Coronary artery (tissue), 2 donors: ENCODE data around the gene CRYGS.

Experiments used
- DNase-seq: peaks from one replicate; pipeline ENCODE4 v3.0.0-alpha.2; 2017; ENCODE audit warnings: low spot score
- H3K27ac ChIP-seq, 2 donors: fragments of 200-600 bp; sonication (generic); one replicate each; pipeline ENCODE4 v1.5.1; 2016 to 2019
- H3K4me3 ChIP-seq: fragments of 200-600 bp; sonication (generic); 2 replicates; pipeline ENCODE4 v1.5.1; 2016; ENCODE audit warnings: mild to moderate bottlenecking, moderate library complexity
- TF ChIP-seq, protein P1 (sequence below): fragments of 200-600 bp; sonication (generic); IDR thresholded peaks from one replicate; pipeline ENCODE4 v1.5.1; 2019; ENCODE audit warnings: antibody characterized with exemption

CRYGS gene

DNA sequence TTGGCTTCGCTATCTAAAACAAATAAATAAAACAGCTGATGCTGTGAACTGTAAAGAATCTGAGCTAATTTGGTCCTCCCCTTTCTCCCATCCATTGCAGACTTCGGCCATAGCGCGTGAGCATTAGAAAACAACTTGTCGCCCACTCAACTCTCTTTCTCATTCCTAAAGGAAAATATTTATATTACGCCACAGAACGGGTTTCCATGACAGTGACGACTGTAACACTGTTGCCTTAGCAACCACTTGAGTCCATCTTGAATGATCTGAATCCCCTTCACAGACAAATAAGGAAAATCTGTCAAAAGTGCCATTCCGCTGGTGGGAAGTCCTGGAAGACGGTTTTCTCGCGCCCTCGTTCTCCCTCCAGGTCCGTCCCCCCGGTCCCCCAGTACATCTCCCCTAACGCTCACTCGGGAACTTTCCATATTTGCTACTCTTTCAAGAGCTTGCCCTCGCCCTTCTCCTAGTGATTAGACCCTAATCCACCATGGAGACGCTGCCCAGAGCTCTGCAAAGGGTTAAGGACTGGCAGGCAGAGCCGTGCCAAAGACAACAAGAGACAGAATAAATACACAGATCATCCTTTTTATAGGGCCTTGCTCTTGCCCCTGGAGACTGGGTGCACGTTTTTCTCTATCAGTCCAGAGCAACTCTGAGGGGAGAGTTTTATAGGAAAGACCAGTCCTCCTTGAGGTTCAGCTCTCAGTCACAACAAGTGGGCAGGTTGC lies 50.5 kb downstream of the CRYGS start:
- no peak for DNase-seq
- Histone ChIP-seq H3K4me3 (peak overlapping the region; percentile 38), H3K27ac (peak overlapping the region; percentile 78 to 88)
- TF ChIP-seq, protein P1, sequence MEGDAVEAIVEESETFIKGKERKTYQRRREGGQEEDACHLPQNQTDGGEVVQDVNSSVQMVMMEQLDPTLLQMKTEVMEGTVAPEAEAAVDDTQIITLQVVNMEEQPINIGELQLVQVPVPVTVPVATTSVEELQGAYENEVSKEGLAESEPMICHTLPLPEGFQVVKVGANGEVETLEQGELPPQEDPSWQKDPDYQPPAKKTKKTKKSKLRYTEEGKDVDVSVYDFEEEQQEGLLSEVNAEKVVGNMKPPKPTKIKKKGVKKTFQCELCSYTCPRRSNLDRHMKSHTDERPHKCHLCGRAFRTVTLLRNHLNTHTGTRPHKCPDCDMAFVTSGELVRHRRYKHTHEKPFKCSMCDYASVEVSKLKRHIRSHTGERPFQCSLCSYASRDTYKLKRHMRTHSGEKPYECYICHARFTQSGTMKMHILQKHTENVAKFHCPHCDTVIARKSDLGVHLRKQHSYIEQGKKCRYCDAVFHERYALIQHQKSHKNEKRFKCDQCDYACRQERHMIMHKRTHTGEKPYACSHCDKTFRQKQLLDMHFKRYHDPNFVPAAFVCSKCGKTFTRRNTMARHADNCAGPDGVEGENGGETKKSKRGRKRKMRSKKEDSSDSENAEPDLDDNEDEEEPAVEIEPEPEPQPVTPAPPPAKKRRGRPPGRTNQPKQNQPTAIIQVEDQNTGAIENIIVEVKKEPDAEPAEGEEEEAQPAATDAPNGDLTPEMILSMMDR, result no peak

DNA sequence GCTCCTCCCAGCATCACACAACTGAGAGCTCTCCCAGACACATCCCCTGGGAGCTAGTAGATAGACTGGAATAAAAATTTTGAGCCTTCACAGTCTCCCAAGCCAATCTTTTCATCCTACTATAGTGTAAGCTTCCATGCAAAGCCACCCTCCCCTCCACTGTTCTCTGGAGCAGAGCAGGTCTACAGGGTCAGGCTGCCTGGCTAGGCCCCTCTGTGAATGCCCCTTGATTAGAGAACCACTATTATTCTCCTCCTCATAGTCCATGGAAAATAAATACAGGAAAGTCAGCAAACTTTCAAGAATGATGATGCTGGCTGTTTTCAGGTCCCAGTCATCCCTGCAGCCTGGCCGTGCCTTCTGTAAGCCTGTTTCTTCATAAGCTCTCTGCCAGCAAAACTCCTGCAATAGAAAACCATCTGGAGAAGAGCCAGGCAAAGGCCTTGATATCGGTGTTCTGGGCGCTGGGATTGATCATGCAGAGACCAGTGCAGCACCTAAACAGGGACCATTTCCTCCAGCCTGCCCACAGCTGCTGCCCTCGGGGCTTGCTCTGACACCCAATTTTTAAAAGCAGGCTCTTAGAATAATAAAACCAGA lies 51.7 kb downstream of the CRYGS start:
- Histone ChIP-seq H3K27ac (peak overlapping the region; percentile 78 to 88), H3K4me3 (no peak overlapping the region)
- peak; percentile 75 for DNase-seq
- TF ChIP-seq, protein P1, result no peak

DNA sequence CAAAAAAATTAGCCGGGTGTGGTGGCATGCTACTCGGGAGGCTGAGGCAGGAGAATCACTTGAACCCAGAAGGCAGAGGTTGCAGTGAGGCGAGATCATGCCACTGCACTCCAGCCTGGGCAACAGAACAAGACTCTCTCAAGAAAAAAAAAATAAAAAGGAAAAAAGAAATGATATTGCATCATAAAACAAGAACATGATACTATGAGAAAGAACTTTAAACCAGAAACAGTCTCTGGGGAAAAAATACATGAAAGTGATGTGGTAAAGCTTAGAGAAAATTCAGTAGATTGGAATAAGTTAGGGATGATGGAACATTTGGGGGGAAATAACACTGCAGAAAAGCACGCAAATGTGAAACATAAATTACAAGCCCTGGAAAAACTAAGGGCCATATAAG lies 54.7 kb downstream of the CRYGS start:
- TF ChIP-seq, protein P1, result no peak
- no peak for DNase-seq
- Histone ChIP-seq H3K4me3 (no peak overlapping the region), H3K27ac (no peak overlapping the region)
